GM06990 (cell line): ENCODE measurements around the gene HM13.
A peak's percentile ranks its signal among the peaks of the same experiment; 100 is the strongest.

Experiments used
- DNase-seq: peaks from one replicate; pipeline ENCODE4 v3.0.0-alpha.2; 2011; ENCODE audit not compliant: insufficient read length; ENCODE audit errors: extremely low read depth
- H3K27me3 ChIP-seq: replicated peaks from 2 replicates; pipeline ENCODE4 v1.6.0; 2011; ENCODE audit warnings: low read length; ENCODE audit not compliant: control insufficient read depth, insufficient read depth
- H3K36me3 ChIP-seq: 2 replicates; pipeline ENCODE4 v1.5.1; 2011; ENCODE audit warnings: low read length; ENCODE audit not compliant: control insufficient read depth, insufficient read depth
- H3K4me3 ChIP-seq: replicated peaks from 2 replicates; pipeline ENCODE4 v1.5.1; 2011; ENCODE audit warnings: low read depth, mild to moderate bottlenecking, control low read depth, low read length
- CTCF ChIP-seq: IDR thresholded peaks from 2 replicates; pipeline ENCODE4 v1.5.1; 2011; ENCODE audit warnings: low read length, control low read depth, mild to moderate bottlenecking, inconsistent platforms; ENCODE audit not compliant: insufficient read depth, poor library complexity, severe bottlenecking

Gene HM13

DNA sequence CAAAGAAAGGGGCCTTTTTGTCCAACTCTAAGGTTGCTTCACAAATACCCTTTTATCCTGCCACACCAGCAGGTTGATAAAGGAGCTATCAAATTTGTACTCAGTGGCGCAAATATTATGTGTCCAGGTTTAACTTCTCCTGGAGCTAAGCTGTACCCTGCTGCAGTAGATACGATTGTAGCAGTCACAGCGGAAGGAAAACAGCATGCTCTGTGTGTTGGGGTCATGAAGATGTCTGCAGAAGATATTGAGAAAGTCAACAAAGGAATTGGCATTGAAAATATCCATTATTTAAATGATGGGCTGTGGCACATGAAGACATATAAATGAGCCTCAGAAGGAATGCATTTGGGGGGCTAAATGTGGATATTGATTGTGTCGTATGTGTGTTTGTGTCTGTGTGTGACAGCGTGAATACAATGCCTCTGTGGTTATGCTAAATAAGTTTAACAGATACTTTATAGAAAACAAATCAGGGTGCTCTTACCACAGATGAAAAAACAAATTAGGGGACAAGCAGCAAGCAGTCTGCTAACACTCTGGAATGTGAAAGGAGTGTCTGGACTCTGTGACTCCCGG, 33.6 kb downstream of the HM13 start:
- Histone ChIP-seq H3K4me3 (peak overlapping the region; percentile 73), H3K27me3 (no peaks in the 10 kb centered on the region), H3K36me3 (peaks cover 31% of the 10 kb centered on the region)
- DNase-seq = no peak
- TF ChIP-seq CTCF = no peak

DNA sequence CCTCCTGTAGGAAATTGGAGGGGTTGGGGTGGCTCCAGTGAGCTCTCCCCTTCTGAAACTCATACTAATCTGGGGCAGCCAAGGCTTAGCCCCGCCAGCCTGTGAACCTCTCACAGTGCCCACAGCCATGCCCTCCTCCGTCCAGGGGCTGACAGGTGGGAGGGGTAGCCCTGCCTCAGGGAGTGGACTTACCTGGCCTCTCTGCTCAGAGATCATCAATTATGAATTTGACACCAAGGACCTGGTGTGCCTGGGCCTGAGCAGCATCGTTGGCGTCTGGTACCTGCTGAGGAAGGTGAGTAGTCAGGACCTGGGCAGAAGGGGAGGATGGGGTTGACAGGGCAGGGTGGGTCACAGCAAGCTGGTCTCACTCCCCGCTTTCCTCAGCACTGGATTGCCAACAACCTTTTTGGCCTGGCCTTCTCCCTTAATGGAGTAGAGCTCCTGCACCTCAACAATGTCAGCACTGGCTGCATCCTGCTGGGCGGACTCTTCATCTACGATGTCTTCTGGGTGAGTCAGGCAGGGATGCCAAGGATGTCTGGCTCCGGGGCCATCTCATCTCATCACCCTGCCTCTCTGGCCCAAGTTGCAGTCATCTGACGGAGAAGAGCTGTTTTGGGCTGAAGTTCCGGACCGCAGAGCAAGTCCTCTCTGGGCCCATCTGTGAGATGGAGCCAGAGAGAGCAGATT, 34.7 kb downstream of the HM13 start:
- Histone ChIP-seq H3K4me3 (no peak overlapping the region), H3K36me3 (peaks cover 33% of the 10 kb centered on the region), H3K27me3 (no peaks in the 10 kb centered on the region)
- DNase-seq = no peak
- TF ChIP-seq CTCF = no peak

GRCh38 chr20:31549513-31549880, 35.3 kb downstream of the HM13 start:
- Histone ChIP-seq H3K4me3 (no peak overlapping the region), H3K36me3 (peaks cover 33% of the 10 kb centered on the region), H3K27me3 (no peaks in the 10 kb centered on the region)
- no peak for TF ChIP-seq CTCF
- DNase-seq = no peak

DNA sequence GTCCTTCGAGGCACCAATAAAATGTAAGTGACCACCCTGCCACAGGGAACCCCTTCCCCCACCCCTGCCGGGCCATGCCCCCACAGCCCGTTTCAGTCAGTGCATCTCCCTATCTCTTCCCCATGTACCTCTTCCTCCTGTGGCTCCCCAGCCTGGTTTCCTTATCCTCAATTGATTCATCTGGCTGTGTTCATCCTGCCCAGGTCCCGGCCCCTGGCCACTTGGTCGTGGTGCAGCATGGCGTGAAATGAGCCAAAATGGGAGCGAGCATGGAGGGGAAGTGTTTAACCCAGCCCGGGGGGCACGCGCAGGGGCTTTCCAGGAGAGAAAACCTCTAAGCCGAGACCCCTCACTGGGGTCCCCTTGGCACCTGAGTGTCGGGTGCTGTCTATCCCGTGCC, 35.9 kb downstream of the HM13 start:
- no peaks in the 10 kb centered on the region for H3K27me3 ChIP-seq
- DNase-seq = no peak
- no peak for TF ChIP-seq CTCF
- no peak overlapping the region for H3K4me3 ChIP-seq
- H3K36me3 ChIP-seq = peaks cover 34% of the 10 kb centered on the region

DNA sequence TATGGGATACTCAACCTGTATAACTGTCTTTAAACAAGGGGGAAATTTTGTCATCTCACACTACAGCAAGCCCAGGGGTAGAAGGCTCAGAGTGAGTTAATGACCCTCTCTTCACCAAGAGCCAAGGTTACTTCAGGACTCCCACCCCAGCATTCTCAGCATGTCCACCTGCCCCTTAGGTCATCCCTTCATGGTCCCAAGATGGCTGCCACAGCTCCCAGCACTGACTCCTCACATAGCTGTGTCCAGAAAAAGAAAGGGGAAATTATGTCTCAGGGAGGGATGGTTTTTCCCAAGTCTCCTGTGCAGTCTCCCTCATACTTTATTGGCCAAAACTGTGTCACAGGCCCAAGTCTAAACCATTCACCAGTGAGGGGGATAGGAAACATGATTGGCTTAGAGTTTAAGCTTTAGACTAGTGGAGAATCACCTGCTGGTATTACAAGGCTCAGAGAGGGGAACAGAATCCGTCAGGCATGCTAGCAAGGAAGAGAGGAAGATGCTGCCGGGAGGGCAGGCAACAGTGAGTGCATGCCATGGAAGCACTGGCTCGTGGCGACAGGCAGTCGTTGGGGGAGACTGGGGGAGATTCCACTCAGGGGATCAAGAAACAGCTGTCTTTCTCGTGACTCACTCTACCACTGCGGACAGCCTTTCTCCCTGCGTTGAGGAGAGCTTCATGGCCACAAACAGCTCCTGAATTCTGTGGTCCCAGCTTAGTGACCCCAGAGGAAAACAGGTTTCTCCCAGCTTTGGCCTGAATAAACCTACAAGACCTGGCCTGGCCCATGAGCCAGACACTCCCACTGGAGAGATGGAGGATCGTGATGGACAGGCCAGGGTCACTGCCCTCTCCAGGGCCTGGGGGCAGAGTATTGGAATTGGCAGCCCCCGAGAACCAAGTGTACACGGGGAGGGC, 37.2 kb downstream of the HM13 start:
- DNase-seq = no peak
- peaks cover 39% of the 10 kb centered on the region for H3K36me3 ChIP-seq
- no peak for TF ChIP-seq CTCF

More for the DNA sequence above, 37.2 kb downstream of the HM13 start:
- no peaks in the 10 kb centered on the region for H3K27me3 ChIP-seq
- H3K4me3 ChIP-seq = no peak overlapping the region
